ENCODE data around the gene PHF11. TPM values are rescaled to one million over a fixed set of nuclear protein-coding genes. Genes with fewer than 3 reads are reported as not detected.

PHF11 gene
- total and polyA plus RNA-seq, 5 donors from 2014 or later, result 101 to 134 (median 119) TPM

DNA sequence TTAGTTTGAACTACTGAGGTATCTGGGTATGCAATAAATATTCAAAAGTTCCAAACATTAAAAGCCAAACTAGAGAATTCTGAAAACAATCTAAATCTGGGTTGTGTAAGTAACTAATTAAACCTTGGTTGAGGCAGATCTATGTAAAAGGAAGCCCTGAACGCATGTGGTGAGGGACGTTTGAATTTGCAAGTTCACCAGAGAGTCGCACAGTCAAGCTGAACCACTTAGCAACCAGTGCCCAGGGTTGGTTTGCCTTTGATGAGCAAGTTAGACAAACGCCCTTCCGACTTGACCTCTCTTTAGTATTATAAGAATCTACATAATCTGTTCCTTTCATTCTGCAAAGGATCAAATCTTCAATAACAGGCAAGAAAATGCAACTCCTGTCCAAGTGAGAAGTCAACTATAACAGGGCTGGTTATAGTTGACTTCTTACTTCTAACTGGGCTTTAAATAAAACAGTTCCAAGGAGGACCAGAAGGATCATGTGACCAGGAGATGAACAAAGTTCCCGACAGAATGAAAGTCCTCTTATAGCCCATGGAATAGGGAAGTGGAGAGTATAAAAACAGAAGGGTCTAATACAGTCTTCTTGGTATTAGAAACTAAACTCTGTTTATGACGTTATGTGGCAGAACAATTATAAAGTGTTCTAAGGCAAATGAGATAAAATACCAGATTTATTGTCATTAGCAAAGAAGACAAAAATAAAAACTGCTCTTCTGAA, 40.6 kb downstream of the PHF11 start:
- Histone ChIP-seq H3K4me3 (ENCODE audit: low read depth, low read length) (no peak overlapping the region), H3K27me3 (ENCODE audit: control insufficient read depth, insufficient read depth, low read length) (no peaks in the 10 kb centered on the region), H3K27ac (ENCODE audit: insufficient read depth, low read length, poor library complexity, severe bottlenecking) (no peak overlapping the region), H3K4me1 (ENCODE audit: control insufficient read depth, insufficient read depth, low read length, poor library complexity, severe bottlenecking) (peaks cover 23% of the 10 kb centered on the region), H3K36me3 (ENCODE audit: control insufficient read depth, insufficient read depth, low read length) (peaks cover 7% of the 10 kb centered on the region), H3K9me3 (ENCODE audit: control insufficient read depth in 2 of 2, low read length in 2 of 2) (no peaks in the 10 kb centered on the region)
- Mint-ChIP-seq H3K27me3 (no peaks in the 10 kb centered on the region), H3K36me3 (peaks cover 36% of the 10 kb centered on the region), H3K4me1 (peaks cover 29 to 38% (median 34%) of the 10 kb centered on the region in 4 donors), H3K27ac (peak overlapping the region in 2 of 3 donors; percentile 12 to 48), H3K9me3 (peaks cover 0 to 2% (median 0%) of the 10 kb centered on the region in 7 donors), H3K4me3 (no peak overlapping the region)
- DNase-seq (no peak), ATAC-seq (ENCODE audit: low read depth in 2 of 2) (no peak)

DNA sequence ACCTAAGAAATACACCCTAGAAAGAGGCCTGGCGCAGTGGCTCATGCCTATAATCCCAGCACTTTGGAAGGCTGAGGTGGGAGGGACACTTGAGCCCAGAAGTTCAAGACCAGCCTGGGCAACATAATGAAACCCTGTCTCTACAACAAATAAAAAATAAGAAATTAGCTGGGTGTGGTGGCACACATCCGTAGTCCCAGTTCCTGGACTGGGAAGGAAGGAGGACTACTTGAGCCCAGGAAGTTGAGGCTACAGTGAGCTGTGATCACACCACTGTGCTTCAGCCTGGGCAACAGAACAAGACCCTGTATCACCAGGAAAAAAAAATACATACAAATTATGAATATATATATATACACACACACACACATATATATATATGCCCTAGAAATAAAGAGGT, 42.7 kb downstream of the PHF11 start:
- Mint-ChIP-seq H3K9me3 (peaks cover 0 to 2% (median 0%) of the 10 kb centered on the region in 7 donors), H3K4me1 (peaks cover 23 to 31% (median 29%) of the 10 kb centered on the region in 4 donors), H3K4me3 (no peak overlapping the region), H3K27me3 (no peaks in the 10 kb centered on the region), H3K36me3 (peaks cover 39% of the 10 kb centered on the region), H3K27ac (peak overlapping the region in 2 of 3 donors; percentile 14 to 15)
- peaks cover 14% of the 10 kb centered on the region for H3K36me3 ChIP-seq (ENCODE audit: control insufficient read depth, insufficient read depth, low read length)
- peaks cover 23% of the 10 kb centered on the region for H3K4me1 ChIP-seq (ENCODE audit: control insufficient read depth, insufficient read depth, low read length, poor library complexity, severe bottlenecking)
- no peaks in the 10 kb centered on the region for H3K27me3 ChIP-seq (ENCODE audit: control insufficient read depth, insufficient read depth, low read length)
- no peak overlapping the region for H3K27ac ChIP-seq (ENCODE audit: insufficient read depth, low read length, poor library complexity, severe bottlenecking)
- H3K9me3 ChIP-seq (ENCODE audit: control insufficient read depth in 2 of 2, low read length in 2 of 2), result no peaks in the 10 kb centered on the region
- no peak overlapping the region for H3K4me3 ChIP-seq (ENCODE audit: low read depth, low read length)
- DNase-seq, result no peak
- ATAC-seq (ENCODE audit: low read depth in 2 of 2), result no peak

DNA sequence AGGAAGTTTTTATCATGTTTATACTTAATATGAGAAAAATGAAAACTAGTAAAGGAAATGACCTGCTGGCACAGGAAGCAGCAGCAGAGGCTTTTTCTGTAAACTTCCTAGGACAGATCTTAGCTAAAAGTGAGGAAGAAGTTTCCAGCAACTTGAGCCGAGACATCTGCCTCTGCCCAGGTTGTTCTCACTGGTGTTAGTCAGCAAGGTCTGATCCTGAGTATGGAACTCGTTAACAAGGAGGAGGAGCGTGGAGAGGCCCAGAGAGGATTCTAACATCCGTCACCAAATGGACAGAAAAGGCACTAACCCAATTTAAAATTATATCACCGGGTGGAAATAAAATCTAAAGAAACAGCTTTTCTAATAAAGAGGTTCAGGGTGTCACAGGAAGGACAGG, 43.6 kb downstream of the PHF11 start:
- peak in 1 of 3 donors; percentile 13 for DNase-seq
- Histone ChIP-seq H3K4me1 (ENCODE audit: control insufficient read depth, insufficient read depth, low read length, poor library complexity, severe bottlenecking) (peaks cover 23% of the 10 kb centered on the region), H3K36me3 (ENCODE audit: control insufficient read depth, insufficient read depth, low read length) (peaks cover 10% of the 10 kb centered on the region), H3K4me3 (ENCODE audit: low read depth, low read length) (peak overlapping the region; percentile 38), H3K27me3 (ENCODE audit: control insufficient read depth, insufficient read depth, low read length) (no peaks in the 10 kb centered on the region), H3K27ac (ENCODE audit: insufficient read depth, low read length, poor library complexity, severe bottlenecking) (no peak overlapping the region), H3K9me3 (ENCODE audit: control insufficient read depth in 2 of 2, low read length in 2 of 2) (no peaks in the 10 kb centered on the region)
- peaks cover 0 to 2% (median 0%) of the 10 kb centered on the region in 7 donors for H3K9me3 Mint-ChIP-seq
- H3K4me3 Mint-ChIP-seq, result peak overlapping the region; percentile 58 to 88 (median 76)
- no peaks in the 10 kb centered on the region for H3K27me3 Mint-ChIP-seq
- H3K36me3 Mint-ChIP-seq, result peaks cover 32% of the 10 kb centered on the region
- H3K27ac Mint-ChIP-seq, result peak overlapping the region; percentile 80 to 94 (median 83)
- no peak for ATAC-seq (ENCODE audit: low read depth in 2 of 2)
- H3K4me1 Mint-ChIP-seq, result peaks cover 21 to 30% (median 28%) of the 10 kb centered on the region in 4 donors

- H3K4me3 ChIP-seq (ENCODE audit: low read depth, low read length), result peak overlapping the region; percentile 92
- DNase-seq (no peak), ATAC-seq (ENCODE audit: low read depth in 2 of 2) (no peak)
- H3K4me3 Mint-ChIP-seq, result peak overlapping the region; percentile 71 to 88 (median 82)
- peaks cover 23% of the 10 kb centered on the region for H3K4me1 ChIP-seq (ENCODE audit: control insufficient read depth, insufficient read depth, low read length, poor library complexity, severe bottlenecking)
- peaks cover 12% of the 10 kb centered on the region for H3K36me3 ChIP-seq (ENCODE audit: control insufficient read depth, insufficient read depth, low read length)
- H3K27me3 Mint-ChIP-seq, result no peaks in the 10 kb centered on the region
- no peaks in the 10 kb centered on the region for H3K9me3 ChIP-seq (ENCODE audit: control insufficient read depth in 2 of 2, low read length in 2 of 2)
- no peaks in the 10 kb centered on the region for H3K27me3 ChIP-seq (ENCODE audit: control insufficient read depth, insufficient read depth, low read length)
- peak overlapping the region; percentile 91 to 100 (median 94) for H3K27ac Mint-ChIP-seq
- no peaks in the 10 kb centered on the region for H3K9me3 Mint-ChIP-seq
- H3K36me3 Mint-ChIP-seq, result peaks cover 33% of the 10 kb centered on the region
- peaks cover 19 to 34% (median 28%) of the 10 kb centered on the region in 4 donors for H3K4me1 Mint-ChIP-seq
- peak overlapping the region; percentile 58 for H3K27ac ChIP-seq (ENCODE audit: insufficient read depth, low read length, poor library complexity, severe bottlenecking)
Measured at GRCh38 chr13:49539746-49540145, 44.0 kb downstream of the PHF11 start.

DNA sequence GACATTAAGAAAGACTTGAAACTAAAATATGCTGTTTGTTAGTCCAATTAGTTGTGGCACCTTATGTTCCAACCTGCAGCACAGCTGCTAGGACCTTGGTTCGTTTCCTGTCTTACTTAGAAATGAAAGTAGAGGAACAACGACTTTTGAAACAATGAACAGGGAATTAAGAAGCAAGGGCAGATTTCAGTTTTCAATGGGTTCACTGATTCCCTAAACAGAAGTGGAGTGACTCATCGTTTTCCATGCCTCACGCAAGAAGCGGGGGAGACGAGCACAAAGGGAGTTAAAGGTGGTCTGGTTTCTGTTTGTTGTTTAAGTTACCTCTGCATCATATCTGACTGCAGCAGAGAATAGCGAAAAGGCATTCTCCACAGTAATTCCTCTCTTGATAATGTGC, 44.8 kb downstream of the PHF11 start:
- H3K27me3 ChIP-seq (ENCODE audit: control insufficient read depth, insufficient read depth, low read length), result no peaks in the 10 kb centered on the region
- H3K4me1 ChIP-seq (ENCODE audit: control insufficient read depth, insufficient read depth, low read length, poor library complexity, severe bottlenecking), result peaks cover 23% of the 10 kb centered on the region
- Mint-ChIP-seq H3K27me3 (no peaks in the 10 kb centered on the region), H3K27ac (peak overlapping the region; percentile 91 to 100 (median 94)), H3K4me1 (peaks cover 19 to 34% (median 28%) of the 10 kb centered on the region in 4 donors), H3K9me3 (no peaks in the 10 kb centered on the region), H3K4me3 (peak overlapping the region; percentile 71 to 84 (median 79)), H3K36me3 (peaks cover 34% of the 10 kb centered on the region)
- peak overlapping the region; percentile 92 for H3K4me3 ChIP-seq (ENCODE audit: low read depth, low read length)
- DNase-seq, result peak in 2 of 3 donors; percentile 28 to 66
- peak; percentile 68 to 77 for ATAC-seq (ENCODE audit: low read depth in 2 of 2)
- peak overlapping the region; percentile 58 for H3K27ac ChIP-seq (ENCODE audit: insufficient read depth, low read length, poor library complexity, severe bottlenecking)
- no peaks in the 10 kb centered on the region for H3K9me3 ChIP-seq (ENCODE audit: control insufficient read depth in 2 of 2, low read length in 2 of 2)
- peaks cover 15% of the 10 kb centered on the region for H3K36me3 ChIP-seq (ENCODE audit: control insufficient read depth, insufficient read depth, low read length)

GRCh38 chr13:49543656-49544055, 47.9 kb downstream of the PHF11 start:
- DNase-seq, result no peak
- H3K4me1 Mint-ChIP-seq, result peaks cover 20 to 24% (median 23%) of the 10 kb centered on the region in 4 donors
- peaks cover 38% of the 10 kb centered on the region for H3K36me3 Mint-ChIP-seq
- Histone ChIP-seq H3K36me3 (ENCODE audit: control insufficient read depth, insufficient read depth, low read length) (peaks cover 37% of the 10 kb centered on the region), H3K4me3 (ENCODE audit: low read depth, low read length) (no peak overlapping the region), H3K27me3 (ENCODE audit: control insufficient read depth, insufficient read depth, low read length) (no peaks in the 10 kb centered on the region), H3K9me3 (ENCODE audit: control insufficient read depth in 2 of 2, low read length in 2 of 2) (no peaks in the 10 kb centered on the region), H3K27ac (ENCODE audit: insufficient read depth, low read length, poor library complexity, severe bottlenecking) (no peak overlapping the region), H3K4me1 (ENCODE audit: control insufficient read depth, insufficient read depth, low read length, poor library complexity, severe bottlenecking) (peaks cover 23% of the 10 kb centered on the region)
- no peaks in the 10 kb centered on the region for H3K27me3 Mint-ChIP-seq
- H3K9me3 Mint-ChIP-seq, result no peaks in the 10 kb centered on the region
- no peak for ATAC-seq (ENCODE audit: low read depth in 2 of 2)
- no peak overlapping the region for H3K27ac Mint-ChIP-seq
- peak overlapping the region in 1 of 4 donors; percentile 11 for H3K4me3 Mint-ChIP-seq

DNA sequence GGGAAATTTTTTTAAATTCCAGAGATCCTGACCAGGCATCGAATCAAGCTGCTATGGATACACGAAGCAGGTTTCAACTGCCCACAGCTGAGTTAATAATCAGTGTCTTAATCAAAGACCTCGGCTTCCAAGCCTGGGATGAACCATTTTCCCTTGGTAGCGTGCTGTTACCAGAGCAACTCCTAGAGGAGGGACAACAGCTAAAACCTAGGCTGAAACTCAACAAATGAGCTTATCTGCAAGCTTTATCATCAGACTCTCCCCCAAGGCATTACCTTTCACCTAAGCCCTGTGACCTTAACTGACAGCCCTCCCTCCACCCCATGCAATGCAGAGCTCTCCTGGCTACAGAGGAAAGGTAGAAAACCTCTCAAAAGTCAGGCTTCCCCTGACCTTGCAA, 49.9 kb downstream of the PHF11 start:
- peaks cover 53% of the 10 kb centered on the region for H3K36me3 ChIP-seq (ENCODE audit: control insufficient read depth, insufficient read depth, low read length)
- H3K27ac Mint-ChIP-seq, result peak overlapping the region in 1 of 3 donors; percentile 52
- H3K27me3 ChIP-seq (ENCODE audit: control insufficient read depth, insufficient read depth, low read length), result no peaks in the 10 kb centered on the region
- ATAC-seq (ENCODE audit: low read depth in 2 of 2) (no peak), DNase-seq (no peak)
- H3K4me3 ChIP-seq (ENCODE audit: low read depth, low read length), result no peak overlapping the region
- H3K4me1 ChIP-seq (ENCODE audit: control insufficient read depth, insufficient read depth, low read length, poor library complexity, severe bottlenecking), result peaks cover 5% of the 10 kb centered on the region
- peaks cover 49% of the 10 kb centered on the region for H3K36me3 Mint-ChIP-seq
- H3K9me3 ChIP-seq (ENCODE audit: control insufficient read depth in 2 of 2, low read length in 2 of 2), result no peaks in the 10 kb centered on the region
- H3K9me3 Mint-ChIP-seq, result no peaks in the 10 kb centered on the region
- no peak overlapping the region for H3K27ac ChIP-seq (ENCODE audit: insufficient read depth, low read length, poor library complexity, severe bottlenecking)
- no peaks in the 10 kb centered on the region for H3K27me3 Mint-ChIP-seq
- no peak overlapping the region for H3K4me3 Mint-ChIP-seq
- peaks cover 4 to 7% (median 6%) of the 10 kb centered on the region in 4 donors for H3K4me1 Mint-ChIP-seq

Data from CD4-positive, CD25-positive, alpha-beta regulatory T cell (primary cell).